Hematopoietic multipotent progenitor cell treated with erythropoietin and hydrocortisone succinate and interleukin-3 and kit ligand, for 6 days (in vitro differentiated cells): ENCODE data around the gene ACSF2.
"Not testable (repeated sequence)": the region's sequence is repeated elsewhere in the genome, so short reads cannot be mapped to it uniquely, and the experiment has no call there.

Source experiments
- DNase-seq: peaks from one replicate; pipeline ENCODE4 v3.0.0-alpha.2; 2015

The ACSF2 gene, protein sequence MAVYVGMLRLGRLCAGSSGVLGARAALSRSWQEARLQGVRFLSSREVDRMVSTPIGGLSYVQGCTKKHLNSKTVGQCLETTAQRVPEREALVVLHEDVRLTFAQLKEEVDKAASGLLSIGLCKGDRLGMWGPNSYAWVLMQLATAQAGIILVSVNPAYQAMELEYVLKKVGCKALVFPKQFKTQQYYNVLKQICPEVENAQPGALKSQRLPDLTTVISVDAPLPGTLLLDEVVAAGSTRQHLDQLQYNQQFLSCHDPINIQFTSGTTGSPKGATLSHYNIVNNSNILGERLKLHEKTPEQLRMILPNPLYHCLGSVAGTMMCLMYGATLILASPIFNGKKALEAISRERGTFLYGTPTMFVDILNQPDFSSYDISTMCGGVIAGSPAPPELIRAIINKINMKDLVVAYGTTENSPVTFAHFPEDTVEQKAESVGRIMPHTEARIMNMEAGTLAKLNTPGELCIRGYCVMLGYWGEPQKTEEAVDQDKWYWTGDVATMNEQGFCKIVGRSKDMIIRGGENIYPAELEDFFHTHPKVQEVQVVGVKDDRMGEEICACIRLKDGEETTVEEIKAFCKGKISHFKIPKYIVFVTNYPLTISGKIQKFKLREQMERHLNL

DNA sequence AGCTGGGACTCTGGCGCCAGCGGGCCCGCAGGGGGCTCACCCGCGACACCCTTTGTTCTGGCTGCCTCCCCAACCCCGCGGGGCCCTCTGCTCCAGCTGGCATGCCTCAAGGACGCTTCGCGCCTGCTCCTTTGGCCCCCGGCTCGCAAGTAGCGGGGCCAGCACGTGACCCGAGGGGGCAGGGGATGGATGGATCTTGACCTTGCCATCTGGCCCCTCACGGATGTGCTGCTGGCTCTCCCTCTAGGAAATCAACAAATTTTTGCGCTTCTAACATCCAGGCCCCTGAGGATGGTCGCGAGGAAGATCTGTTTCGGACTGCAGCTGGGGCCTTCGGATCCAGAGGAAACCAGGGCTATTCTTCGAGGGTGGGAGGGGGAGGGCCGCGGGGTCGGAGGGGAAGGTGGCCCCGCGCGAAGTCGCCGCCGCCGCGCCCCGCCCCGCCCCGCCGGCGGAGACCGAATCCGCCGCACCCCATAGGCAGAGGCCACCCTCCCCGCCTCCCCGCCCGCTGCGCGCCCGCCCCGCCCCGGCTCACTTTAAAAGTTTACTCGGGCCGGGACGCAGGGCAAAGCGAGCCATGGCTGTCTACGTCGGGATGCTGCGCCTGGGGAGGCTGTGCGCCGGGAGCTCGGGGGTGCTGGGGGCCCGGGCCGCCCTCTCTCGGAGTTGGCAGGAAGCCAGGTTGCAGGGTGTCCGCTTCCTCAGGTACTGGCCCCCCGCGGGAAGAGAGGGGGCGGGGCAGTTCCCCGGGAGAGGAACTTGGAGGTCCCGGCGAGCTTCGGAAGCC, at the start of gene ACSF2:
ACSF2 (plus strand) TSS at position 537 of the 790 bp plus-strand sequence; CDS start at position 581, 44 bp downstream.
- DNase-seq, result peak; percentile 77

DNA sequence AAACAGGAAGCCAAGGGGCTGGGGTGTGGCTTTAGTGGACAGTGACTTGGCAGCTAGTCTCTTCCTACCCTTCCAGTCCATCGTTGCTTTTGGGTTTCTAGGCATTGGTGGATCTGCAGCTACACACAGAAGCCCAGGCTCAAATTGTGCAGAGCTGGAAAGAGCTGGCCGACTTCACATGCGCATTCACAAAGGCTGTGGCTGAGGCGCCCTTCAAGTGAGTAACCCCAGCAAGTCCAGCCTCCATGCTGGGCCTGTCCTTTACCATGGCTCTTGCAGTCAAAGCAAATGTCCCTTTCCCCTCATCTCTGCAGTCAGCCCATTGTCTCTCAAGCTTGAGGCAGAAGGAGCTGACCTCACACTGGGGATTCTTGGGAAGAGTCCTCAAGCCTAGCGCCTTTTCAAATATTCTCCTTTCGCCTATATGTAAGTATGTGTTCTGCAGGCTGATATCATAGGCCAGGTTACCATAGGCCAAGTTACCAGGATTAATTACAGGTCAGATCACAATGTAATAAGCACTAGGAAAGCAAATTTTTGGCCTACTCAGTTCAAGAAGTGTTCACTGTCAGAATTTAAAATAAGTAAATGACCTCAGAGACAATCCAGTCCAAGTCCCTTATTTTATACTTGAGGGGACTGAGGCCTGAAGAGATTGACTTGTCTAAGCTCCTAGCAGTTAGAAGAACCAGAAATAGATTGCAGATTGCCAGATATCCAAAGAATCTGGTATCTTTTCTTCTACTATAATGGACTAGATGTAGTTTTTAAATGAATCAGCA, 46.5 kb upstream of the ACSF2 start:
- no peak for DNase-seq

DNA sequence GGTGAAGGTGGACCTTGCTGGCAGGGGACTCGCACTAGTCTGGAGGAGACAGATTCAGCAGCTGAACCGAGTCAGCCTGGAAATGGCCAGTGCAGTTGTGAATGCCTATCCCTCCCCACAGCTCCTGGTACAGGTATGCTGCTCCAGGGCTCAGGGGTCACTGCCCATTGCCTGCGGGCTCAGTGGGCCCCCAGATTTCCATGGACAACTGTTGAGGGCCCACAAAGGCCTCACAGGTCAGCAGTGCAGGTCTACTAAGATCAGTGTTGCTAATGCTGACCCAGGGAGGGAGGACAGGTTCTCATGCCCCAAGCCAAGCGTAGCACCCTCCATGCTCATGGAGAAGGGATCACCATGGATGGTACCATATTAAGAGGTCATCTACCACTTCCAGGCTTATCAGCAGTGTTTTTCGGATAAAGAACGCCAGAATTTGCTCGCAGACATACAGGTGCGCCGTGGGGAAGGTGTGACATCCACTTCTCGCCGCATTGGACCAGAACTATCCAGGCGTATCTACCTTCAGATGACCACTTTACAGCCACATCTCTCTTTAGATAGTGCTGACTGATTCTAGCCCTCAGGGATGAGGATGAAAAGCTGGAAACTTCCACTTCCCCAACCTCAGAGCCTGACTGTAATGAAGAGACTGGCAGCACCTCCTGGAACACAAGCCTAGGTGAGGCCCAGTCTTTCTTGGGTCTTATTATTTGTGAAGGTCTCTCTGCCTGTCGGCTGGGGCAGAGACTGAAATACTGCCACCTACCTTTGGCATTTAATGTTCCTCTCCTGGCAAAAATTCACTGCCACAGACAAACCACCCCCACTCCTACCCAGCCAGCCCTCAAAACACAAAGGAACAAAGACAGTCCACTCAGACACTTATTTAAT, 45.4 kb upstream of the ACSF2 start:
- peak; percentile 44 for DNase-seq

DNA sequence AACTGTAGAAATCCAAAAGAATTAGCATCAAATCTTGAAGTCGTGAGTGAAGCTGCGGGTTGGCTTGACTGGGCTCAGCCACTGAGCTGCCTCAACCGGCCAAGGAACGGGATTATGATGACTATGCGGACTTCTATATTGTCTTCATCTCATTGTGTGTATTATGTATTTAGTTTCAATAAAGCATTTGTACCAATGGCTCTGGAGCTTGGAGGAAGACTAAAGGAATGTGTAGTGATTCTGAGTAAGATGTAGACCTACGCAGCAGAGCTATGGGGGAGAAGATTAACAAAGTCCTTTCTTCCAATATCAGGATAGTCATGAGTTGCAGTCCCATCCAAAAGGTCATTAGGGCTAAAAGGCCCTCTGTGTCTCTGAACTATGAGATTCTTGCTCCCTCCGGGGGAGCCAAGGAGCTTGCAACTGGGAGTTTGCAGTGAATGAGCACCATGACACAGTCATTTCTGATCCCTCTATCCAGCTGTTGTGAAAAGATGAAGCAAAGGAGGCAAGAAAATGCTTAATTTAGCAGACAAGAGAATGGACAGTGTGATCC, 44.7 kb upstream of the ACSF2 start:
- no peak for DNase-seq

DNA sequence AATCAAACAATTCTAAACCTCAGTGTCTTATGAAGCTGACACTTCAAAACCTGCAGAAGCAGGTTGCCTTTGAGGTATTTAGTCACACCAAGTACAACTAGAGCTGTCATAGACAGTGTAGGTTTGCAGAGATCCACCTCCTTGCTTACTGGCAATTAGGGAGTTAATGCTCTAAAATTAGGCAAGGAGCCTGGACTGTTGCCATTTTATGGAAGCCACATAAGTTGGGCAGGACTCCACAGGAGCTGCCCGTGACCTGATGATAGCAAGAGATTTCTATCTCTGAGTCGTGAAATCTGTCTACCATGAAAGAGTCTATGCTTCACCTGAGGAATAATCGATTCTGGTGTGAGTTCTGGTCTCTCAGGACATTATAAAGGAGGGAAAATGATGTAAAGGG, 44.1 kb upstream of the ACSF2 start:
- DNase-seq, result no peak

DNA sequence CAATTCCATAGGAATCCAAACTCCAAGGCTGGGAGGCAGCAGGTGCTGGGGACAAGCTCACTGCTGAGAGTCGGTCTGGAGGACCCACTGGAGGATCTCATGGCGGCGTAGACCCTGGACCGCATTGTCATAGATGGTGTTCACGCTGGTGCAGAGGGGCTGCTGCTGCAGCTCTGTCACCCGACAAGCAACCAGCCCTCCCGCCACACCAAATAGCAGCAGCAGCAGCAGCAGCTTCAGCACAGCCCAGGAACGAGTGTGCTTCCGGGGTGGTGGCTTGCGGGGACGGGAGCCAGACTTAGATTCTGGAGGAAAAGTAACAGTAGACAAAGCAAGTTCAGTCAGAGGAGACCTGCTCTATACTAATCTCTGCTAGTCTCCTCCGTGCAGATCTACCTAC, 43.1 kb upstream of the ACSF2 start:
- no peak for DNase-seq

DNA sequence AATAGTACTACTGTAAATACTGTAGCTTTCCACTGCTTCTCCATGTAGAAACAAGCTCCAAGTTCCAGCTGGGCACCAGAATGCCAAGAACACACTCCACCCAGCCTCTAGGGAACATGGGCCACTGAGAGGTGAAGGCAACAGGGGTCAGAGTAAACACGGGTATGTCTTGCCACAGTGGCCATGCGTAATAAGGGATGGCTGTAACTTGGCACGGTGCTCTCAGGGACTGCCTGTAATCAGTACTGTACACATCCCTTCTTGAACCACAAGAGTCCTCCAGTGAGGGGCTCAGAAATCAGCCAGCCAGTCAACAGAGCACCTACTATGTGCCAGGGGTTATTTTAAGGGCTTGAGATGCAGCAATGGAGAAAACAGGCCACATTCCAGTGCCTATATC, 39.5 kb upstream of the ACSF2 start:
- no peak for DNase-seq

DNA sequence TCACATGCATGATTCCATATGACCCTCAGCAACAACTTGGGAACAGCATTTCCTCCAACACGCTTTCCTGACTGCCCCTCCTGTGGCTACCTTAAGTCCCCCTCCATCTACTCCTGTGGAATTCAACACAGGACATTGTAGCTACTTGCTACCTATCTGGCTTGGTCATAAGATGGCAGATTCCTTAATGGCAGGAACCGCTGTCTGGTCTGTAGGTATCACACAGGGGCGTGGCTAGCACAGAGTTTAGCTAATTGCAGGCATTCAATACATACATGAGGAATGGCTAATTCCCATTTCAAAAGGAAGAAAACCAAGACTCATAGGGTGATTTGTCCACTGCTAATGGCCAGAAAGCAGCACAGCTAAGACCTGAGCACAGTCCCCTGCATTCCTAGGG, 37.3 kb upstream of the ACSF2 start:
- DNase-seq, result no peak

DNA sequence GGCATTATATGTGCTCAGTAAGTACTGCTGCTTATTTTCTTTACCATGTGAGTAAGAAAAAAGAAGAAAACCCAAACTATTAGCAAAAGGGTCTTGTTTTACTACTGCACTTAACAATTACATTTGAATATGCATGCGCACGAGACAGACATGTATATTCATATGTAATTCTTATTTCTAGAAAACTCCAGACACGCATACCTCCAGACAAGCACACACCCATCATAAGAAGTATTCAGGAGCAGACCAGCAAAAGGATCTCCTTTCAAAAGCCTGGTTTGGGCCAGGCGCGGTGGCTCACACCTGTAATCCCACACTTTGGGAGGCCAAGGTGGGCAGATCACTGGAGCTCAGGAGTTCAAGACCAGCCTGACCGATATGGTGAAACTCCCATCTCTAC, 36.5 kb upstream of the ACSF2 start:
- DNase-seq, result no peak

DNA sequence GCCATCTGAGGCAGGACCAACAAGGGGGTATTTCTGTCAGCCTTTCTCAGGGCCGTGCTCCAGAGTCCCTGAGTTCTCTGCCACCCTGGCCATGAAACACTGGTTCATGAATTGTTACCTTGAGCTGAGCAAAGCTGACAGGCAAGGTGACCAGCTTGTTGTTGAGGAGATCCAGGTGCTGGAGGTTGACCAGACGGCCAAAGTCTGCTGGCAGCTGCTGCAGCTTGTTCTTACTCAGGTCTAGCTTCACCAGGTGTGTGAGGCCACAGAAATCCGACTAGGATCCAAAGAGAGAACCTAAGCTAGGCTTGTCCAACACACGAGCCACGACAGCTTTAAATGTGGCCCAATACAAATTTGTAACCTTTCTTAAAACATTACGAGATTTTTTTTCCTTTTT, 33.4 kb upstream of the ACSF2 start:
- no peak for DNase-seq

DNA sequence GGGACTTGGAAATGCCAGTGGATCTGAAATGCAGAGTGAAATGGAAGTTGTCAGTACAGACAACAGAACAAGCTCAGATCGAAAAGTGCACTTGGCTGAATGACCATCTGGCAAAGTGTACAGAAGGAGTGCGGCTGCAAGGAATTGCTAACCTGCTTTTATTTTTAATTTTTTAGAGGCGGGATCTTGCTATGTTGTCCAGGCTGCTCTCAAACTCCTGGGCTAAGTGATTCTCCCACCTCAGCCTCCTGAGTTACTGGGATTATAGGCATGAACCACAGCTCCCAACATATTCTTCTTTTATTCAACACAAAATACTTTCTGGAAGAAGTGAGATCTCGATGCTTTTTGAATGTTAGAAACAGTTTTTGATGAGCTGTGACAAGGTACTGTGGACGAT, 32.3 kb upstream of the ACSF2 start:
- no peak for DNase-seq

DNA sequence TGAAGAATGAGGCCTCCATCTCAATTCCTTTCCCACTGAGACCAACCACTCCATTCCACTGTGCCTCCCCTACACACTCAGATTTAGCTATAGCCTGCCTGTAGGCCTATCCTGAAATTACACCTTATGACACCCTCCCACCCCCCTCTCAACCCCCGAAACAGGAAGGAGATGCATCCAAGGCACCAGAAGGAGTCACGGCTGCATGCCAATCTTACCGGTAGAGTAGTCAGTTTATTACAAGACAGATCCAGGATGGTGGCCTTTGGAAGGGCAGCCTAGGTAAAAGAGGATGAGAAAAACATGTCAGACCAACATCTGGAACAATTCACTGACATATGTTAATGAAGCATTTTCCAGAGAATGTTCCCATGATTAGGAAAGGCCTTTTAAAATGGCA, 31.3 kb upstream of the ACSF2 start:
- DNase-seq, result peak; percentile 46

DNA sequence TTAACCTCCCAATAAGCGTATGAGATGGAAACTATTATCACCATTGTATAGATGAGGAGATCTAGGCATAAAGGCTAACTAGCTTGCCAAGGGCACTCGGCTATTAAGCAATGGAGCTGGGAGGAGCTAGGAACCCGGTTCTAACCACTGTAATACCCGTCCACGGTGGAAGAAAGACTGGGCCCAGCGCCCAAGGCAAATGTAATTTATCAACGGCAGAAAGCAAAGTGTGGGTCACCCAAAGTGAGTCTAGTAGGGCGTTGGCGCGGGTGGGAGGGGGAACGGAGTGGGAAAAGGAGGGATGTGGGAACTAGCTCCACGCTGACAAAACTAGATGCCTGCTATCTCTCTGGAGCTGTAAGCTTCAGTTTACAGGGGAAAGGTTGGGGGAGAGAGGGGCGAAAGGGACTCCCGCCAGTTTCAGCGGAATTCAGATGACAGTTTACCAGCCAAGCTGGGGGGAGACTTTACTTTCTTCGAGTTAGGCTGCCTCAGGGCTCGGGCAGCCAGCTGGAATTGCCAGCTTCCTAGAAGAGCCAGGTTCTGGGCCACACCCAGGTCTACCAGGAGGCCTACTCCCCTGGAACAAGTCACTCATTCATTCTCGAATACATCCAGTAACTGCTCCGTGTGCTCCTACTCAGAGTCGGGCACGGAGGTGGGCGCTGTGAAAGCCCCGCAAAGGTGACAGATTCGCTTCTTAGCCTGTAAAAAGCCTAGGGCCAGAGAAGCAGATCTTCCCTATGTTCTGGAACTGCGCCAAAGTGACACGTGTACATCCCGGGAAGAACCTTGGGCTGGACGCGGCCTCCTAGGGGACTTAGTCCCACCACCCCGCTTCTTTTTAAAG, 29.5 kb upstream of the ACSF2 start:
- peak; percentile 72 for DNase-seq

DNA sequence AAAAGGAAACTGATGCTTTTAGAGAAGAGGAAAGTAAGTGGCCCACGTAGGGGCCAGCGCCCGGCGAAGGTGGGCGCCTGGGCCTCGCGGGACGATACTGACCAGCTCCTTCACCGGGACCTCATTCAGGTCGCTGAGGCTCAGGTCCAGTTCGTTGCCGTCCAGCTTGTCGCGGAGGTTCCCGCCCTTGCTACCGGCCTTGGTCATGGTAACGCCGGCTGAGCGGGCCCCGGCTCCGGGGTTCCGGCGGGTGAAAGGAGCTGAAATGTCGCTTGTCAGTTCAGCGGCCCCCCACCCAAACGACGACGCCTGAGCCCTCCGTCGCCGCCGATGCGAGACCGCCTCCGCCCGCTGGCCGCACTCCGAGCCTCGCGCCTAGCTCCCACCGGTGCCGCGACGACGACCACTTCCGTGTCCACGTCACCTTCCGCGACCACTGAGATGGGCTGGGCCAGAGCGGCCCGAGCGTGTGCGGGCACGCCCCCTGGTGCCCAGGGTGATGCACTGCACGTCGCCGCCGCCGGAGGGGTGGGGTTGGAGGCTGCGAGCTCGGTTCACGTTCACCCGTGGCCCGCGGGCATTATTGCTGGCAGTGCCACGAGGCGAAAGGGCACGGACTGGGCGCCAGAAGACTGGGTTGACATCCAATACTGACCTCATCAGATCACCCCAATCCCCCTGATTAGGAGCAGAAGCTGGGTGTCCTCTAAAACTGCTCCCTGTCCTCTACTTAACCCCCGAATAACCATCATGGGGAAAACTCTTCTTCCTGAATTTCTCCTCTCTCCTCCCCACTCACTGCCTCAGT, 28.7 kb upstream of the ACSF2 start, which contains the start of gene LRRC59:
LRRC59 (minus strand) TSS at position 413 of the 808 bp plus-strand sequence; CDS start at position 207, 206 bp downstream.
- peak; percentile 92 for DNase-seq

DNA sequence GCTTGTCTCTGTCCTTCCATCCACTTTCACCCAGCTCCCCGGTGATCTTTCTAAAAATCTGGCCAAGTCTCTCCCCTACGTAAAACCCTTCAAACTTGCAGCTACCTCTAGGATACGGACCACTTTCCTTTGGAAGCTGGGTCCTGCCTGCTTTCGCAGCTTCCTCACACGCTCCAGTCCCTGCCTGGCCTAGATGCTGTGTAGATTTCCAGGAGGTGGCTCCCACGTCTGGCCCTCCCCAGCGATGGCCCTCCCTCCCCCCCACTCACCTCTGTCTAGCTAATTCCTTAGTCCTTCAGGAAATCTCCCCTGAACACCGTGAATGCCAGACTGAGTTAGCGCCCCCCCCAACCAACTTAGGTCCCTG, 28.1 kb upstream of the ACSF2 start:
- DNase-seq, result no peak

DNA sequence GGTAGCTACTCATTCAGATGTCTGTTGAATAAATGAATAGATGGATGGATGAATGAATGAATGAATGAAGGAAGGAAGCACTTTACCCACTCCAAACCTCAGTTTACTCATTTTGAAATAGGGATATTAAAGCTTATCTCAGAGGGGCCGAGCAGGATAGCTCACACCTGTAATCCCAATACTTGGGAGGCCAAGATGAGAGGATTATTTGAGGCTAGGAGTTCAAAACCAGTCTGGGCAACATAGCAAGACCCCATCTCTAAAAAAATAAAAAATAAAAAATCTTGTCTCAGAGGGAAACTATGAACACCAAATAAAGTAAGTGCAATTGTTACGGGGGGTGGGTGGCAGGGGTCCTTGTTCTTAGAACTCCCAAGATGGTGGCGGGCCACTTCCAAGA, 27.3 kb upstream of the ACSF2 start:
- not testable (repeated sequence) for DNase-seq

DNA sequence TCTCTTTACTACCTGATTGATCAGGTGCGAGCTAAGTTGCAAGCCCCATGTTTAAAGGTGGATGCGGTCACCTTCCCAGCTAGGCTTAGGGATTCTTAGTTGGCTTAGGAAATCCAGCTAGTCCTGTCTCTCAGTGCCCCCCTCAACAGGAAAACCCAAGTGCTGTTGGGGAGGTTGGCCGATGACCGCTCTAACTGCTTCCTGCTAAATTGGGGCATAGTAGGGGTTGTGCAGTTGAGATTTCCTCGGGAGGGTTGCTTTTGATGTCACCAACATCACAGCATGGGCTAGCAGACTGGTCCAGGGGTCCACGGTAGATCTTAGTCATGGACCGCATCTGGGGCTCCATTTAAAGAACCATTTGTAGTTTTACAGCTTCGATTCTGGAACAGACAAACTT, 26.4 kb upstream of the ACSF2 start:
- not testable (repeated sequence) for DNase-seq

DNA sequence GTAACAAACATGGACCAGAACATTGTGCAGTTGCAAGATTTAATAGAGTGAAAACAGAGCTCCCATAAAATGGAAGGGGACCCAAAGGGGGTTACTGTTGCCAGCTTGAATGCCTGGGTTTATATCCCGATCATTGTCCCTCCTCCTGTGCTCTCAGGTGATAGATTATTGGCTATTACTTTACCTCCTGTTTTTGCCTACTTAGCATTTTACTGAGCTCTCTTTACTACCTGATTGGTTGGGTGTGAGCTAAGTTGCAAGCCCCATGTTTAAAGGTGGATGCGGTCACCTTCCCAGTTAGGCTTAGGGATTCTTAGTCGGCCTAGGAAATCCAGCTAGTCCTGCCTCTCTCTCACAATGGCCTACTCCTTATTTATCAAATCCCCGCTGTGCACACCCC, 20.7 kb upstream of the ACSF2 start:
- DNase-seq, result not testable (repeated sequence)

DNA sequence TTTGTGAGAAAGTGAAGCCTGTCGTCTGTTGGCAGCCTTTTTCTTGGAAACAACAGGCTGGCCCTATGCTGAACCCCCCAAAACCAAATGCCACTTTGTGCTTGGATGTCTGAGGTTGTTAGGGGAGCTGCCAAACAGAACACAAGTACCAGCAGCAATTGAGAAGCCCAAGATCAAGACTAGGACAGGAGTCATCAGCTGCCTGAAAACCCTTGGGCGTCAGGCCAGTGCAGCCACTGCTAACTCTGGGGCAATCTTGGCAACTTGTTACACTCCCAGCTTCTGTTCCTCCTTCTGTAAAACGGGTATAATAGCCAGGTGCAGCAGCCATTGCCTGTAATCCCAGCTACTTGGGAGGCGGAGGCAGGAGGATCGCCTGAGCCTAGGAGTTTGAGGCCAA, 19.4 kb upstream of the ACSF2 start:
- DNase-seq, result no peak

DNA sequence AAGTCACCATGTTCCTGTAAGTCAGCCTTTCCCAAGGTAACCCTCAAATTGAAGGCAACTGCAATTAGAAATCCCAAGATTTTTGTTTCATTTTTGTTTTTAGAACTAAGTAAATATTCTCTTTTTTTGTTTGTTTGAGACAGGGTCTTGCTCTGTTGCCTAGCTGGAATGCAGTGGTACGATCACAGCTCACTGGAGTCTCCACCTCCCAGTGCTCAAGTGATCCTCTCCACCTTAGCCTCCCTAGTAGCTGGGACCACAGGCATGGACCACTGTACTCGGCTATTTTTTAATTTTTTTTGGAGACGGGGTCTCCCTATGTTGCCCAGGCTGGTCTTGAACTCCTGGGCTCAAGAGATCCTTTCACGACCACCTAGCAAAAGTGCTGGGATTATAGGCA, 18.1 kb upstream of the ACSF2 start:
- no peak for DNase-seq
